ENCODE data around the gene CRB1. TPM values are rescaled to one million over a fixed set of nuclear protein-coding genes. Genes with fewer than 3 reads are reported as not detected.

CRB1 gene
- total RNA-seq, 4 donors from 2014 or later, result 0.05 to 0.26 TPM; not detected in 2

GRCh38 chr1:197390856-197391255 is 122.8 kb downstream of the CRB1 start:
- TF ChIP-seq POLR2A (IDR thresholded peaks at IDR 0.05) (no peak), CTCF (IDR thresholded peaks at IDR 0.05) (no peak)
- 32 to 48% methylated on average over 2 of the region's 2 CpGs for WGBS, 2 donors
- intact Hi-C loops (cut with DNase I; ENCODE audit: low total_unique reads), result no loop called here
- no peak for DNase-seq (ENCODE audit: low spot score in 2 of 2)
- no peak overlapping the region for H3K4me3 ChIP-seq (ENCODE audit: low read depth, poor library complexity, severe bottlenecking)

GRCh38 chr1:197391303-197392226 is 123.5 kb downstream of the CRB1 start:
- no peak for TF ChIP-seq CTCF (IDR thresholded peaks at IDR 0.05)
- no peak for TF ChIP-seq POLR2A (IDR thresholded peaks at IDR 0.05)
- intact Hi-C loops (cut with DNase I; ENCODE audit: low total_unique reads), result no loop called here
- H3K4me3 ChIP-seq (ENCODE audit: low read depth, poor library complexity, severe bottlenecking), result no peak overlapping the region
- 59 to 62% methylated on average over 3 of the region's 3 CpGs for WGBS, 2 donors
- DNase-seq (ENCODE audit: low spot score in 2 of 2), result no peak

DNA sequence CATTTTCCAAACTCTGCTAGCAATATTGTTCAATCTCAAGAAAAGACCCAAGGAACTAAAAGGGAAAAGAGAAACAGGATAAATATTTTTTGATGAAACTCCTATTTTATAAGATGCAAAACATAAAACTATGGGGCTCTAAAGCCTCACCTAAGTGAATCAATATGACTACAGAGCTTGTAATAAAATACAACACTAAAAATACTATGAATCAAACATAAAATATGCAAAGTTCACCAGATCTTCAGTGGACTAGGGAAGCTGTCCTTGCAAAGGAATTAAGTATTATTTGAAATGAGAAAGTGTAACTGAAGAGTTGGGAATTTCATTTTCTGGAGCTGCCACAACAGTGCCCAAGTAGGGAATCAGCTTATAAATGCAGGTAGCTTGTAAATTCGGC is 124.5 kb downstream of the CRB1 start:
- no peak for TF ChIP-seq POLR2A (IDR thresholded peaks at IDR 0.05)
- no peak for DNase-seq (ENCODE audit: low spot score in 2 of 2)
- WGBS, 2 donors, result 67 to 71% methylated on average over 1 of the region's 1 CpG
- intact Hi-C loops (cut with DNase I; ENCODE audit: low total_unique reads), result no loop called here
- no peak overlapping the region for H3K4me3 ChIP-seq (ENCODE audit: low read depth, poor library complexity, severe bottlenecking)

- TF ChIP-seq POLR2A (IDR thresholded peaks at IDR 0.05) (no peak), CTCF (IDR thresholded peaks at IDR 0.05) (no peak)
- 87% methylated on average over 1 of the region's 1 CpG for WGBS, 2 donors
- no peak overlapping the region for H3K4me3 ChIP-seq (ENCODE audit: low read depth, poor library complexity, severe bottlenecking)
- no peak for DNase-seq (ENCODE audit: low spot score in 2 of 2)
- intact Hi-C loops (cut with DNase I; ENCODE audit: low total_unique reads), result no loop called here
These were observed 125.1 kb downstream of the CRB1 start for GRCh38 chr1:197393105-197393504.

DNA sequence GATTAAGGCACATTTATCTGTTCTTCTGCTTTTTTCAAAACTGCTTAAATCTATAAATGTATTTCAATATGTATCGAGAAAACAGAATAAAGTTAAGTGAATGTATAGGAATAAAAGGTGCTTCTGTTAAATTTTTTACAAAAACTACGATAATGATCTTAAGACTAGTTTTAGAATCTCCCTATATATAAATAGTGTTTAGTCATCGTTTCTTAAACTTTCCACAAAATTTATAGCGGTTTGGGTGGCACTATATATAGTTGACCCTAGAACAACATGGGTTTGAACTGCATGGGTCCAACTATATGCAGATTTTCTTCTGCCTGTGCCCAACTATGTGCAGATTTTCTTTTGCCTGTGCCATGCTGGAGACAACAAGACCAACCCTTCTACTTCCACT is 125.7 kb downstream of the CRB1 start:
- H3K4me3 ChIP-seq (ENCODE audit: low read depth, poor library complexity, severe bottlenecking), result no peak overlapping the region
- TF ChIP-seq CTCF (IDR thresholded peaks at IDR 0.05) (no peak), POLR2A (IDR thresholded peaks at IDR 0.05) (no peak)
- WGBS, 2 donors, result 87 to 88% methylated on average over 4 of the region's 4 CpGs
- DNase-seq (ENCODE audit: low spot score in 2 of 2), result no peak
- intact Hi-C loops (cut with DNase I; ENCODE audit: low total_unique reads), result no loop called here

DNA sequence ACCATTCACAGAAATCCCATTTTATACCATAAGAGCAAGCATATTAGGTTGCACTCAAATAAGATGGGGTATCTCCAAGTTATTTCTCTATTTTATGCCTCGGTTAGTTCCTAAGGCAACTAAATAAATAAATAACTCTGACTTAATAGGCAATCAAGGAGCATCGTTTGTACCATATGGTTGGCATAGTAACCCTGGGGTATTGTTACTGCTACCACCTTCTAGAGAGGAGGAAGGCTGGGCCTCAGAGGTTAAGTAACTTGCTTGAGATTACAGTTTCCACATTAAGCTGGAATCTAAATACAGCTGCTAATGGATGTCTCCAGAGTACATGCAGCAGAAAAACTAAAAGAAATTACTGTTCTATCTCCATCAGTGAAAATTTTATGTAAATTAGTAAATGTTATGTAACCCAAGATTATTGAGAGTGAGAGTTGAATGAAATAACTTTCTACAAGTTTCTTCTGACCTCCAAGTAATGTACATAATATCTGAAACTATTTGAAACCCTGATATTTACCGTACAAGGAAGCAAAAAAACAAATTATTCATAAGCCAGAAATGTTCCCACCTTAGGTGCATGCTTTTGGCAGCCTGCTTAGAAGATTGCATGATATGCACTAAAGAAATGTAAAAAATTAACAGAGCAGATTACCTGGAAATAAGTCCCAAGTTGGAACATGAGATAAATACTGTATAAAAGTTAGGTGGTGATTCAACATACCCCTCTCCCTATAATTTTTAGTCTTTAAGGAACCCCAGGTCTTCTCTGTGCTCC is 127.0 kb downstream of the CRB1 start:
- TF ChIP-seq POLR2A (IDR thresholded peaks at IDR 0.05), result no peak
- TF ChIP-seq CTCF (IDR thresholded peaks at IDR 0.05), result no peak
- intact Hi-C loops (cut with DNase I; ENCODE audit: low total_unique reads), result no loop called here
- no peak overlapping the region for H3K4me3 ChIP-seq (ENCODE audit: low read depth, poor library complexity, severe bottlenecking)
- DNase-seq (ENCODE audit: low spot score in 2 of 2), result no peak
- 59 to 64% methylated on average over 3 of the region's 3 CpGs for WGBS, 2 donors
